ENCODE measurements around the gene PRDM7.
"Not testable (repeated sequence)": the region's sequence is repeated elsewhere in the genome, so short reads cannot be mapped to it uniquely, and the experiment has no call there.

The PRDM7 gene

GRCh38 chr16:90070440-90070839 is 6.7 kb downstream of the PRDM7 start:
- DNase-seq: no peak

- DNase-seq: no peak
Observed at GRCh38 chr16:90061437-90061836, 15.7 kb downstream of the PRDM7 start.

DNA sequence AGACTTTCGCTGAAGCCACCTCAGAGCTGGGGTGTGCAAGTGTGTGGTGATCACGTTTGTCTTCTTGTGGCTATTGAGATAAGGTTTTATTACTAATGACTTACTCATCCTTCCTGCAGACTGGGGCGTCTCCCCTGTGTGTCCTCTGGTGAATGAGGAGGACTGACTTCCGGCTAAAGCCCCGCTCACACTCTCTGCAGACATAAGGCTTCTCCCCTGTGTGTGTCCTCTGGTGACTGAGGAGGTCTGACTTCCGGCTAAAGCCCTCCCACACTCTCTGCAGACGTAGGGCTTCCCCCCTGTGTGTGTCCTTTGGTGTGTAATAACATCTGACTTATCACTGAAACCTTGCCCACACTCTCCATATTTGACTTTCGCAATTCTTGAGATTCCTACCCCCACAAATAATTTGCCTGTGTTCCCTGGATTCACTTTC is 19.4 kb downstream of the PRDM7 start:
- no peak for DNase-seq

DNA sequence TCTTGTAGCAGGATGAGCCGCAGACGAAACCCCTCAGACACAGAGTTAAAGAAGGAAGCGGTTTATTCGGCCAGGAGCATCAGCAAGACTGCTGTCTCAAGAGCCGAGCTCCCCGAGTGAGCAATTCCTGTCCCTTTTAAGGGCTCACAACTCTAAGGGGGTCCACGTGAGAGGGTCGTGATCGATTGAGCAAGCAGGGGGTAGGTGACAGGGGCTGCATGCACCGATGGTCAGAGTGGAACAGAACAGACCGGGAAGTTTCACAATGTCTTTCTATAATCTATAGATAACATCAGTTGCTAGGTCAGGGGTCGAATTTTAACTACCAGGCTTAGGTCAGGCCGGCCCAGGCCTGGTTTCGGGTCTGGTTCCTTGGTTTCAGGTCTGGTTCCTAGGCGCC is 20.6 kb downstream of the PRDM7 start:
- DNase-seq: not testable (repeated sequence)

- DNase-seq: no peak
Observed at GRCh38 chr16:90055371-90055770, 21.8 kb downstream of the PRDM7 start.

- no peak for DNase-seq
Observed at GRCh38 chr16:90054554-90054953, 22.6 kb downstream of the PRDM7 start.

DNA sequence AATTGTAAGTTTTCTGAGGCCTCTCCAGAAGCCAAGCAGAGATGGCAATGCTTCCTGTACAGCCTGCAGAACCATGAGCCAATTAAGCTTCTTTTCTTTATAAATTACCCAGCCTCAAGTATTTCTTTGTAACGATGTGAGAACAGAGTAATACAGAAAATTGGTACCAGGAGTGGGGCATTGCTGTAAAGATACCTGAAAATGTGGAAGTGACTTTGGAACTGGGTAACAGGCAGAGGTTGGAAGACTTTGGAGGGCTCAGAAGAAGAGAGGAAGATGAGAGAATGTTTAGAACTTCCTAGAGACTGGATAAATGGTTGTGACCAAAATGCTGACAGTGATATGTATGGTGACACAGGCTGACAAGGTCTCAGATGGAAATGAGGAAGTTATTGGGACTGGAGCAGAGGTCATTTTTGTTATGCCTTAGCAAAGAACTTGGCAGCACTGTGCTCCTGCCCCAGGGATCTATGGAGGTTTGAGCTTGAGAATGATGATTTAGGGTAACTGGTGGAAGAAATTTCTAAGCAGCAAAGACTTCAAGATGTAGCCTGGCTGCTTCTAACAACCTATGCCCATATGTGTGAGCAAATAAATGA is 23.1 kb downstream of the PRDM7 start:
- no peak for DNase-seq

- no peak for DNase-seq
Observed at GRCh38 chr16:90050969-90051368, 26.2 kb downstream of the PRDM7 start.

DNA sequence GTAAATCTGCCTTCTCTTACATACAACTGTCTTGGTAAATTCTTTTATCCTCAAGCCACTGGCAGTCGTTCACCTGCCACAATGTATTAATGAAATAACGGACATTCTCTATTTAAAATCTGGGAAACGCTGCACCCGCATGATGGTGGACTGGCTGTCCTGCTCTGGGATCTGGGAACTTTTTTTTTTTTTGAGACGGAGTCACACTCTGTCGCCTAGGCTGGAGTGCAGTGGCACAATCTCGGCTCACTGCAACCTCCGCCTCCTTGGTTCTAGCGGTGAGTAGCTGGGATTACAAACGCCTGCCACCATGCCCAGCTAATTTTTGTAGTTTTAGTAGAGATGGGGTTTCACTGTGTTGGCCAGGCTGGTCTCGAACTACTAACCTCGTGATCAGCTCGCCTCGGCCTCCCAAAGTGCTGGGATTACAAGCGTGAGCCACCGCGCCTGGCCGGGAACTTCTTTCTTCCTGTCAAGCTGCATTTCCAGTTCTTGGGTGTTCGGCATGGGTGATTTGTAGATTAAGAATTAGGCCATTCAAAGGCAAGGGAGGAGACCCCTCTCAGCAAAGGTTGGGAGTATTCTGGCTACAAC is 28.3 kb downstream of the PRDM7 start:
- no peak for DNase-seq

DNA sequence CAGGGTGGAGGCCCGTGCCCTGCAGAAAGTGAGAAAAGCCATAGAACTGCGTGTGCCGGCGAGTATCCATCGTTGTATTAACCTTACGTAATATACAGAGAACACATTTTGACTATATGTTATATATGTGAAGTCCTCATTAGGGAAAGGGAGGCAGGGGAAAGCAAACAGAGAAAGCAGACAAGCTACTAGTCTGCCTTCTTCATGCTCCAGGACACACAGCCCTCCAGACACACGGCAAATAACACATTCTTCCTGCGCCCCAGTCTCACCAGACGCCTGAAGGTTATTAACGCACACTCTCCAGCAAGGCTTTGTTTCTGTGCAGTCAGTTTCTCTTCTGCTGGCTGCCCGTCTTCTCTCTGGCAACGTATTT is 28.8 kb downstream of the PRDM7 start:
- no peak for DNase-seq

GRCh38 chr16:90047714-90048346 is 29.3 kb downstream of the PRDM7 start:
- no peak for DNase-seq

GRCh38 chr16:90046971-90047713 is 30.0 kb downstream of the PRDM7 start:
- no peak for DNase-seq

DNA sequence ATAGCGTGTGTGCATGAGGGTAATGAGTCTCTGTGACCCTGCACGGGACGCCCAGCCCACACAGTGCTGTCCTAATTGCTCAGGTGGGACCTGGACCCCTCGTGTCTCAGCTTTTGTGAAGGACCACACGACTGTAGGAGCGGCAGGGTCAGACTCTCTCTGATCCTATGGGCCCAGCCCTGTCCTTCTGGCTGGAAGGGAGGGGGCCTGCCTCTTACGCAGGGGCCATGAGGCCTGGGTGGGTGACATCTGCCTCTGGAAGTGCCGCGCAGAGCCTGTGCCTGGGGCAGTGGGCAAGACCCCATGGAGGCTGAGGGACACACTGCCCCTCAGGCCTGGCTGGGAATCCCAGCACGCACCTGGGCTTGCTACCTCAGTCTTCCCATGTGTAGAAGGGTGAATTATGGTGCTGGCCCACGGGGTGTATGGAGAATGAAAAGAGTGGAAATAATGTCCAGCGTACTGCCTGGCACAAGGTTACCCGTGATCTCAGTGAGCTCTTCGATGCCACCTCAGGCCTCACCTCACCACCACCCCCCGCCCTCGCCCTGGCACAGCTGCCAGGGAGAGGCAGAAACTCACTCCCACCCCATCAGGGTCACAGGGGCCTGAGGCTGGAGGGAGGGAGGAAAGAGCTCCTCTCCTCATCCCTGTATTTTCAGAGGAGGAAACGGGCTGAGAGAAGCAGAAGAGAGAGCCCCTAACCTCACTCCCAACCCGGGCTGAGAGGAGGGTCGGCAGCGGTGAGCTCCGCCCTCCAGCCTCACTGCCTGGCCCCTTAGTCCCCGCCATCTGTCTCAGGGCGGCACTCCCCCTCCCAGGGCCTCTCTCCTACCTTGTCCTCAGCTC is 30.8 kb downstream of the PRDM7 start:
- DNase-seq: no peak

DNA sequence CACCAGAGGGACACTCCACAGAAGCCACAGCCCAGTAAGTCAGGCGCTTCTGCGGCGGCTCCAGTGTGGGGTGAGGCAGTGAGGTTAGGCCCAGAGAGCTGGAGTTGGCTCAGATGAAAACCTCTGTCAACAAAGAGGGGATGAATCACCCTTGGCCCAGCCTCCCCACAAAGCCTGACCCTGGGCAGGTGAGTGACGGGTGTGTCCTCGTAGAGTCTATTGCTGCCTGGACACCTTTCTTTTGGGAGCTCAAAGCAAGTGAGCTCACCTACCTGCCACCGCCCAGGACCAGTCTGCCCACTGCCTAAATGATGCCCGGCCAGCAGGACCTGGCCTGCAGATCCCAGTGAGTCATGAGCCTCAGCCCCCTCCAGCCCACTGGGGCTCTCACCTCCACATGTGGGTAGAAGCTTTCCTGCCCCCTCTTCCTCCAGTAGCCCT is 33.0 kb downstream of the PRDM7 start:
- DNase-seq: no peak

- DNase-seq: no peak
Observed at GRCh38 chr16:90043526-90043925, 33.6 kb downstream of the PRDM7 start.

DNA sequence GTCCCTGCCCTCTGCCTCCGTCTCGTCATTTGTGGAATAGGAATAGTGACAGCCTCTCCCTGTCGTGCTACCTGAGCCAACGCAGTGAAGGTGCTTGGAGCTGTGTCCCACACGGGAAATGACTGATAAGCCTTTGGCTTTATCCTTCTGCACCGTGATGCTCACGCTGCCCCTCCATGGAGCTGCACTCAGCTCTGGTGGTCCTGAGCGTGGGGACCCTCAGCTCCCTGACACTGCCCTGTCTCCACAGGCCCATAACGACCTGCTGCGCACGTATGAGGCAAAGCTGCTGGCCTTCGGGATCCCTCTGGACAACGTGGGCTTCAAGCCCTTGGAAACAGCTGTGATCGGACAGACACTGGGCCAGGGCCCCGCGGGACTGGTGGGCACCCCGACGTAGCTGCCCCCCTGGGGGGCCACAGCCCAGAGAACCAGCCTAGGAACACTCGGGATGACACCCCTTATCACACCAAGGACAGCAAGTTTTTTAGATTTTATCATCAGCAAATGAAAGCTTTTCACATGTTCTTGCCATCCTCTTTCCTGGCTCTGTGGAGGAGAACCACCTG is 34.1 kb downstream of the PRDM7 start:
- no peak for DNase-seq

GRCh38 chr16:90041896-90042473 is 35.1 kb downstream of the PRDM7 start:
- no peak for DNase-seq

DNA sequence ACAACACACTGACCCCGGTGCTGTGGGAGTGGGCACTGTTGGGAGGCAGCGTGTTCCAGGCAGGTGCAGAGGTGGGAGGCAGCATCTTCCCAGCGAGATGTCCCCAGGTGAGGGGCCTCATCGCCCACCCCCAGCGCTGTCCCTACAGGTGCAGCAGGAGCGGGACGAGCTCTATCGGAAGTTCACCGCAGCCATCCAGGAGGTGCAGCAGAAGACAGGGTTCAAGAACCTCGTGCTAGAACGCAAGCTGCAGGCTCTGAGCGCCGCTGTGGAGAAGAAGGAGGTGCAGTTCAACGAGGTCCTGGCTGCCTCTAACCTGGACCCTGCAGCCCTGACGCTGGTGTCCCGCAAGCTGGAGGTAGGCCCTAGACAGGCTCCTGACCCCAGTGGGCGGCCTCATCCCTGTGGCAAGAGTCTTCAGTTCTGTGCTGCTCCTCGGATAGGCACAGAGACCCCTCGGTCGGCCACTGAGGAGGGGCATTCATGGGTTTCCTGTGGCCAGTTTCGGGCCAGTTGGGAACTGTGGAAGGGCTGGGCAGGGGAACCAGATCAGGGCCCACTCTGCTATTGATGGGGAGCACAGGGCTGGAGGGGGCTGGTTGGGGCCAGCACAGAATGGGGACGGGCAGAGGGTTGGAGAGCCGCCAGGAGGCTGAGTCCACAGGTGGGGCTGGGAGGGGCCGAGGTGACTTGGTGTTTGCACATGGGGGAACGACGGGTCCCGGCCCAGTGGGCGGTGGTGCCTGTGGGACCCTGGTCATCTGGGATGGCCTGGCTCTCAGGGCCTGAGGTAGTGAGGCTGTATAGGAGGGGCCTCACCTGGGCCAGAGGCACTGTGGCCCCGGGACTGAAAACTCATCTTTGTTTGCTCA is 36.7 kb downstream of the PRDM7 start:
- DNase-seq: no peak

DNA sequence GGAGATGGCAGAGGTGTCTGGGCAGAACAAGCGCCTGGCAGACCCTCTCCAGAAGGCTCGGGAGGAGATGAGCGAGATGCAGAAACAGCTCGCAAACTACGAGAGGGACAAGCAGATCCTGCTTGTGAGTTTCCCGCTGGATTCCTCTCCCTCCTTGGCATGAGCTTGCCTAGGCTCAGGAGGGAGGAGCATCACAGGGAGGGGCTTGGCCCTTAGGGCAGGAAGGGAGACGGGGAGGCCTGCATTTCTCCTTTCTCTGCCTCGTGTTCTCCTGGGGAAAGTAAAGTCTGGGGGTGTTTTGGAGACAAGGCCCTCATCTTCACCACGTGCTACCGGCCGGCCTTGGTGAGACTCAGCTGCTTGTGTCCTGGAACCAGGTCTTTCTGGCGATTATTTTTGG is 39.9 kb downstream of the PRDM7 start:
- DNase-seq: no peak

GRCh38 chr16:90035902-90036301 is 41.2 kb downstream of the PRDM7 start:
- DNase-seq: no peak

GRCh38 chr16:90034504-90034903 is 42.6 kb downstream of the PRDM7 start:
- DNase-seq: no peak
